Astrocyte of the spinal cord (primary cell): Measurements from ENCODE around the gene CIDEA.

Experiments
- DNase-seq: peaks from one replicate; pipeline ENCODE4 v3.0.0; 2011; ENCODE audit warnings: low read depth, low spot score
- H3K4me3 ChIP-seq: 2 replicates; pipeline ENCODE4 v1.5.1; 2011; ENCODE audit warnings: low read depth, mild to moderate bottlenecking, low read length, moderate library complexity
- in situ Hi-C: cut with HindIII; loops from 2 replicates; pipeline ENCODE4 v1.10.0; 2017; ENCODE audit warnings: low sequenced_read_pairs
- TF ChIP-seq, protein P1 (sequence below): IDR thresholded peaks from 2 replicates; pipeline ENCODE4 v1.5.1; 2012; ENCODE audit warnings: low read depth, mild to moderate bottlenecking, low read length, inconsistent platforms

The CIDEA gene

DNA sequence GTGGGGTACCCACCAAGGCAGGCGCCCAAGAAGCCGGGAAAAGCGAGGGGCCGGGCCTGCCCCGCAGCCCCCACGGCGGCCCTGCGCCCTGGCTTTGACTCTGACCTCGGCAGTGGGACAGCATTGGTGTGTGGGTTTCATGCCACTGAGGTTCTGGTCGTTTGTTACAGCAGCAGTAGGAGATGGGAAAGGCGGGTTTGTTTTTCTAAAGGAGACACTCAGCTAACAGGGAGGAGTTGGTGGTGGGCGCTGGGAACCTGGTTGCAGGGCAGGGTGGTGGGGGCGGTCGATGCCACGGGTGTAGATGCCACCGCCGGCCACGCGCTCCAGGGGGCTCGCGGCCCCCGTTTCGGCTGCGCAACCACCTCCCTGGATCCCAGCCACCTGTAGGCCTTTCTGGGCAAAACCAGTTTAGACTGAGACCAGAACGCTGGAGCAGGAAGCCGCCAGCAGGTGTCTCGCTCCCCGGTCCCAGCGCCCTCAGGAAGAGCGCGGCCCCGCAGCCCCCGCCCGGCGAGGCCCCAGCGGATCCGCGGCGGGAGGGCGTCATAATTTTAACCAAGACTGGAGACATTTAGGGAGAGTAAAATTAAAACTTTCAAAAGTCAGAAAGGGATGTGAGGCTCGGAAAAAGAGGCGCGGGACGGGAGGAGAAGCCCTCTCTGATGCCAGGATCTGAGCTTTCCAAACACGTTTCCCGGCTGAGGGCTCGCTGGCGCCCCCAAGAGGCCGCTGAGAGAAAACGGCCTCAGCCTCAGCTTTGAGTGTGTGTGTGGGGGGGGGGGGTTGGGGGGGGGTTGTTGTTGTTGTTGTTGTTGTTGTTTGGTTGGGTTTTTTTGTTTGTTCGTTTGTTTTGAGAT lies 17.4 kb downstream of the CIDEA start:
- TF ChIP-seq, protein P1, sequence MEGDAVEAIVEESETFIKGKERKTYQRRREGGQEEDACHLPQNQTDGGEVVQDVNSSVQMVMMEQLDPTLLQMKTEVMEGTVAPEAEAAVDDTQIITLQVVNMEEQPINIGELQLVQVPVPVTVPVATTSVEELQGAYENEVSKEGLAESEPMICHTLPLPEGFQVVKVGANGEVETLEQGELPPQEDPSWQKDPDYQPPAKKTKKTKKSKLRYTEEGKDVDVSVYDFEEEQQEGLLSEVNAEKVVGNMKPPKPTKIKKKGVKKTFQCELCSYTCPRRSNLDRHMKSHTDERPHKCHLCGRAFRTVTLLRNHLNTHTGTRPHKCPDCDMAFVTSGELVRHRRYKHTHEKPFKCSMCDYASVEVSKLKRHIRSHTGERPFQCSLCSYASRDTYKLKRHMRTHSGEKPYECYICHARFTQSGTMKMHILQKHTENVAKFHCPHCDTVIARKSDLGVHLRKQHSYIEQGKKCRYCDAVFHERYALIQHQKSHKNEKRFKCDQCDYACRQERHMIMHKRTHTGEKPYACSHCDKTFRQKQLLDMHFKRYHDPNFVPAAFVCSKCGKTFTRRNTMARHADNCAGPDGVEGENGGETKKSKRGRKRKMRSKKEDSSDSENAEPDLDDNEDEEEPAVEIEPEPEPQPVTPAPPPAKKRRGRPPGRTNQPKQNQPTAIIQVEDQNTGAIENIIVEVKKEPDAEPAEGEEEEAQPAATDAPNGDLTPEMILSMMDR: peak; percentile 70
- peak; percentile 88 for DNase-seq
- H3K4me3 ChIP-seq: peak overlapping the region; percentile 42
- in situ Hi-C loops: no loop called here

DNA sequence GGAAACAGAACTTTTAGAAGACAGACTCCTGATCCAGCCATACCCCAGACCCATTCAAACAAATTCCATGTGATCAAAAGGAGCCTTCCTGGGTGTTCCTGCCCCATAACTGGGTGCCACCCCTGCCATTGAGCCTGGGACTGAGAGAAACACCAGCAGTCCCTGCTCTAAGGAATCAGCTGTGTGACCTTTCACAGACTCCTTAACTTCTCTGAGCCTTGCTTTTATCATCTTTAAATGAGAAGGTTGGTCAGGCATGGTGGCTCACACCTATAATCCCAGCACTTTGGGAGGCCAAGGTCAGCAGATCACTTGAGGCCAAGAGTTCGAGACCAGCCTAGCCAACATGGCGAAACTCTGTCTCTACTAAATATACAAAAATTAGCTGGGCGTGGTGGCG lies 20.6 kb downstream of the CIDEA start:
- in situ Hi-C loops: no loop called here
- TF ChIP-seq, protein P1: no peak
- DNase-seq: no peak
- H3K4me3 ChIP-seq: no peak overlapping the region

DNA sequence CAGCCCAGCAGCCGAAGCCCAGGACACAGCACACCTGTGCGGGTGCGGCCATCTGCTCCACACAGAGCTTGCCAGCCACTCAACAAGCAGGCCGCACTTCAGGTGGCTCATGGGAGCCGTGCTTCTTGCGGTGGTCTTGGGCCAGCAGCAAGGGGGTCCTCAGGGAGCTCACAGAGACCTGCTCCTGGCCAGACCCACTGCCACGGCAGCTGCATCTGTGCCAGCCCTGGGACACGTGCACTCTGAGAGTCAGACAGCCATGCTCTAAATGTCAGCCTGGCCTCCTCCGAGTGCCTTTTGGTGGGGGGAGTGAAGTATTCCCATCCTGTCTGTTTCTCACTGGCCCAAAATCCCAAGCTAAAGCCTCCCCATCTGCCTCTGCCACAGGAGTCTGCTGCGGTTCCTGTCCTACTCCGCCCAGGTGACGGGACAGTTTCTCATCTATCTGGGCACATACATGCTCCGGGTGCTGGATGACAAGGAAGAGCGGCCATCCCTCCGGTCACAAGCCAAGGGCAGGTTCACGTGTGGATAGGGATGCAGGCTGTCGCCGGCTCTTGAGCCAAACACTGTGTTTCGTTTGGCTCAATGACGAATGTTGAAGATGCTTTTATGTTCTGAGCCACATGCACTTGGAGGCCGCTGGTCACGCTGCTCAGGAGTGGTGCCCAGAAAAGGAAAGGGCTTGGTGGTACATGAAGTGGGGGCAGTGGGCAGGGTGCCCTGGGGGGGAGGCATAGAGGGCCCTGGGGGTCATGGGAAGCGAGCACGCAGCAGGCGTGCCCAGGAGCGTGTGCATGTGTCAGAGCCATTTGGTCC lies 22.8 kb downstream of the CIDEA start:
- no peak overlapping the region for H3K4me3 ChIP-seq
- TF ChIP-seq, protein P1: no peak
- in situ Hi-C loops: no loop called here
- DNase-seq: no peak

DNA sequence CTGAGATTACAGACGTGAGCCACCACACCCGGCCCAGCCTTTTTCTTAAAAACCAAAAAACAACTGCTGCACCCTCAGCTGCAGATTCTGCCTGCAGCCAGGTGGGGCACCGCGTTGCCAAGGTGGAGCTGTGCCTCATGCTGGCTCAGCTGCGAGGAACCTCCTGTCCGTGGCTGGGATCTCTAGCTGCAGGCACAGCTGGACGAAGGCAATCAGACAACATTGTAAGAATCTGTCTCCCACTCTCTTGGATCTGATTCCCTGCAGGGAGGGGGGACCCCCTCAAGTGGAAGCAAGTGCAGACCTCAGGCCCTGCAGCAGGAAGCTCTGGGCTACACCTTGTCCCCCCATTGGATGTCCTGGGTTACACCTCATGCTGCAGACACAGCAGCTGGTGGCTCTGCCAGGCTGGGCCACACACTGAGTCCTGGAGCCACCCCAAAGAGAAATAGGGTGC lies 24.1 kb downstream of the CIDEA start:
- in situ Hi-C loops: no loop called here
- DNase-seq: no peak
- H3K4me3 ChIP-seq: peak overlapping the region; percentile 25
- TF ChIP-seq, protein P1: peak; percentile 24

DNA sequence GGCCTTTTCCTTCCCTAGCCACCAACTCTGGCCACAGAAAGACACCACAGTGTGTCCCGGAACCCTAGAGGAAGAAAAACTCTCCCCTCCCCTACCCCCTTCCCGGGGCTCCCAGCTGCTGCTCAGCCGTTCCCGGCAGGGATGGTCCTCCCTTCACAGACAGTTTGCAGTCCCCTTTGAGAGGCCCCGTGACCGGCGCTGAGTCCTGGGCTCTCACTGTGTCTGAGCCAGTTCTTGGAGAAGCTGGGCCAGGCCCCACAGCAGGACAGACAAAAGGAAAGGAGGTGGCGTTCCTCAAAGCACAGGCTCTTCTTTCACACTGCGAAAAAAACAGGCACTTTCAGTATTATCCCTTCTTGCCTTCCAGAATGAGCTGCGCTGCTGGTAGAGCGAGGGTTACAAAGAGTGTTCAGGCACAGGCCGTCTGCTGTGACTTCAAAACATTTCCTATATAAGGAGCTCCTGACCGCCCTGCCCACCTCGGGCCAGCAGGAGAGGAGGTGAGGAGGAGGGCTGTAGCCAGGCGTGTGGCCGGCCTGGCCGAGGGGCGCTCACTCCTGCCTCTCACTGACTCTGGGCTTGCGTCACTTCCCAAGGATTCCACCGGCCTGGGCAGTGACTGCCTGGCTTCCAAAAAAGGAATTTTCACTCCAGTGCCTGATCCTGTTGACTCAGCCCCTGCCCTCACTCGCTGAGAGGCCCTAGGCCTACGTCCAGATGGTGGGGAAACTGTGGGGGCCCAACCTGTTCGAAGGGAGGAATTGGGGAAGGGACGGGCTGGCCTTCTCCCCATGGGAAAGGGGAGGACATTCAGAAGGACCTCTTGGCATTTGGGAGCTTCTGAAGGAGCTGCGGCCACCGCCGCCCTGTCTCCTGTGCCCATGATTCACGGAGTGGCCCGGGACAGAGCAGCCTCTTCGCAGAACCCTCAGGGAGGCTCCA lies 24.9 kb downstream of the CIDEA start:
- in situ Hi-C loops: no loop called here
- peak; percentile 98 for DNase-seq
- H3K4me3 ChIP-seq: peak overlapping the region; percentile 25
- TF ChIP-seq, protein P1: peak; percentile 11
